T47D (cell line): ENCODE measurements around the gene KLF5.

Experiments
- DNase-seq, 2 experiments: peaks; one replicate each; pipeline versions ENCODE4 v3.0.0 to v3.0.0-alpha.2; 2011 to 2012; ENCODE audit warnings: low read depth in 1 of 2, low spot score in 1 of 2
- JUND ChIP-seq: IDR thresholded peaks from 2 replicates; pipeline ENCODE4 v1.6.1; 2012; ENCODE audit warnings: low read depth
- in situ Hi-C: cut with HindIII; loops from 2 replicates; pipeline ENCODE4 v1.10.0; 2016; ENCODE audit warnings: low sequenced_read_pairs, low pct_unique_long_range_greater_than_20kb

Gene KLF5

GRCh38 chr13:73058736-73059459 lies at the start of gene KLF5:
Gene KLF5 (plus strand): TSS chr13:73059005. CDS start chr13:73059328, 323 bp downstream.
- in situ Hi-C loops: no loop called here
- no peak for TF ChIP-seq JUND
- peak; percentile 93 to 96 for DNase-seq

DNA sequence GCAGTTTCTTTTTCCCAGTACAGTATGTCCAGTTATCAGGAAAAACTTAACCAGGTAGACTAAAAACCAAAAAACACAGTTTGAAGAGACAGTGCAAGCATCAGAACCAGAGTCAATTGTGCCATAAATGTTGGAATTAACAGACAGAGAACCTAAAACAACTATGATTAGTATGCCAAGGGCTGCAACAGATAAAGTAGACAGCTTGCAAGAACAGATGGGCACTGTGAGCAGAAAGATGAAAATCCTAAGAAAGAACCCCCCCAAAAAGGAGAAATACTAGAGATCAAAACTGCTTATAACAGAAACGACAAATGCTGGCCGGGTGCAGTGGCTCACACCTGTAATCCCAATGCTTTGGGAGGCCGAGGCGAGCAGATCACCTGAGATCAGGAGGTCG lies 47.1 kb upstream of the KLF5 start:
- TF ChIP-seq JUND: no peak
- no peak for DNase-seq
- in situ Hi-C loops: no loop called here

GRCh38 chr13:73015805-73016204 lies 43.0 kb upstream of the KLF5 start:
- no peak for TF ChIP-seq JUND
- in situ Hi-C loops: no loop called here
- DNase-seq: no peak

- DNase-seq: peak in 1 of 2 experiments; percentile 1
- TF ChIP-seq JUND: no peak
- in situ Hi-C loops: no loop called here
Observed at GRCh38 chr13:73018336-73018735, 40.5 kb upstream of the KLF5 start.

DNA sequence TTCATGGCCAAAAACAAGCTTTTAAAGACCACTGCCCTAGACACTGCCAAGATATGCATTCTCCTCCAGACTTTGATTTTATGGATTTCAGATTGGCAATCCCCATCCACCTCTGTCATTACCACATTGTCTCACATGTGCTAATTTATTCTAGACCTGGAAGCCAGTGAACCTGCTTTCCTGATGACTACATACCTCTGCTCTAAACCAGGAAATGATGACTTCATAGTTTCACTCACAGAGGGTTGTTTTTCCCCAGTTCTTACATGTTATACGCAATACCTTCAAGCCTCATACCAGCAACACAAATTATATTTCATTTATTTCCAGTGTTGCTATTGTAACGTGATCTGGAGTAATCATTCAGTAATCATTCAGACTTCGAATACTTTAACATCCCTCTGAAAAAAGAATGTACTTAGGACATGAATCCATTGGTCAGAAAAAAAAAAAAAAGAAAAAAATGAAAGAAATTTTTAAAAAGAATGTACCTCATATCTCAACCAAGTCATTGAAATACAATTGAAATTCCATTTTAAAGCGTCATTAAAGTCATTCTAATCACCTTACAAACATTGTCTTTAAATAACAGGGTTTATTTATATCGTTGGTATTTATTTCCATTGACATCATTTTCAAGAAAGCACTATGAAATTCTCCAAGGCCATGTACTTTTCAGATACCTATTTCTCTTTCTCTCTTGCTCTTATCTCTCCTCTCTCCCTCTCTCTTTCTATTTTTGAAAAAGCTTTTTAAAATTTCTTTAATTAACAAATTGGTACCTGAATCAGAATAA lies 33.4 kb upstream of the KLF5 start:
- in situ Hi-C loops: no loop called here
- no peak for TF ChIP-seq JUND
- DNase-seq: no peak

DNA sequence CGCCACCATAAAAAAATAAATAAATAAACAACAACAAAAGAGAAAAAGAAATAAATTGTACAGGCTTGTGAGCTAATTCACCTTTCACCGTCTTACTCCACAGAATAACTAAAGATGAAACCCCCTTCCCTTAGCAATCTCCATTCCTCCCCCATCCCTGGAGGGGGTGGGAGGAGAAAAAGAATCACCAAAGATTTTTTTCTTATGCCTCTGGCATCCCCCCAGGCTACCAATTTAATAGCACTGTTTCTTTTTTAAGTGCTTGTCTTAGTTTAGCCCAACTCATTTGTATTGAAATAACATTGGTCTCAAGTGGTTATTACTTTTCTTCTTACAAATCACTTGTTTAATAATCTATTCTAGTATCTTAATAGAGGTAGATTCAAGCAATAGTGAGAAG lies 23.9 kb upstream of the KLF5 start:
- in situ Hi-C loops: no loop called here
- DNase-seq: no peak
- no peak for TF ChIP-seq JUND

GRCh38 chr13:73035660-73036059 lies 23.1 kb upstream of the KLF5 start:
- in situ Hi-C loops: no loop called here
- DNase-seq: peak; percentile 11 to 50
- no peak for TF ChIP-seq JUND

- no peak for TF ChIP-seq JUND
- DNase-seq: no peak
- in situ Hi-C loops: no loop called here
Observed at GRCh38 chr13:73036566-73036965, 22.2 kb upstream of the KLF5 start.

- no peak for DNase-seq
- in situ Hi-C loops: no loop called here
- no peak for TF ChIP-seq JUND
Observed at GRCh38 chr13:73038064-73038463, 20.7 kb upstream of the KLF5 start.

GRCh38 chr13:73039201-73040108 lies 19.4 kb upstream of the KLF5 start:
- TF ChIP-seq JUND: no peak
- no peak for DNase-seq
- in situ Hi-C loops: no loop called here

DNA sequence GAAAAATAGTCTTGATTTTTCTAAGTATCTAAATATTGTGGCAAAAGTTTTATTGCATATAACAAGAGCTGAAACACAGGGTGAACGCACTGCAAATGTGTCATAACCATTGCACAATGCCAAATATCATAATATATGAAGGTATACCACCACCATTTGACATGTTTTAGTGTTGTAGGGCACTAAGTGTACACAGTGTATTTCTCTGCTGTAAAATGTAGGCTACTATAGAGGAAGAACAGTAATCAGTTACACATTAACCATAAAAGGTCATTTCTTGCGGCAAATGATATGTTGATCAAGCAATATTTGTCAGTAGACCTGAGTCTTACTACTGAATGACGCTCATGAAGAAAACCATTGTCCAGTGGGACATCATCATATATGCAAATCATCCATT lies 18.3 kb upstream of the KLF5 start:
- no peak for DNase-seq
- in situ Hi-C loops: no loop called here
- no peak for TF ChIP-seq JUND

GRCh38 chr13:73040968-73041596 lies 17.7 kb upstream of the KLF5 start:
- no peak for TF ChIP-seq JUND
- no peak for DNase-seq
- in situ Hi-C loops: no loop called here
